Esophagus mucosa (tissue), 1 donor: Measurements from ENCODE around the gene PRKCI. TPM values are rescaled to one million over a fixed set of nuclear protein-coding genes. Genes with fewer than 3 reads are reported as not detected.

Experiments used
- ATAC-seq: fragments of 200-7000 bp; cut with Tn5 transposase; one replicate; pipeline ENCODE4 v1.9.1; 2020
- total RNA-seq: library from RNA; stranded (reverse); gene quantifications from one replicate; pipeline ENCODE4 v1.2.4, GENCODE V29; 2023
- donor health status: DM: yes; HTN: yes; CAD: no.

The PRKCI gene
- total RNA-seq, 1 donor from 2014 or later: 28.5 TPM

GRCh38 chr3:170346481-170347392 is 124.5 kb downstream of the PRKCI start:
- ATAC-seq: no peak

DNA sequence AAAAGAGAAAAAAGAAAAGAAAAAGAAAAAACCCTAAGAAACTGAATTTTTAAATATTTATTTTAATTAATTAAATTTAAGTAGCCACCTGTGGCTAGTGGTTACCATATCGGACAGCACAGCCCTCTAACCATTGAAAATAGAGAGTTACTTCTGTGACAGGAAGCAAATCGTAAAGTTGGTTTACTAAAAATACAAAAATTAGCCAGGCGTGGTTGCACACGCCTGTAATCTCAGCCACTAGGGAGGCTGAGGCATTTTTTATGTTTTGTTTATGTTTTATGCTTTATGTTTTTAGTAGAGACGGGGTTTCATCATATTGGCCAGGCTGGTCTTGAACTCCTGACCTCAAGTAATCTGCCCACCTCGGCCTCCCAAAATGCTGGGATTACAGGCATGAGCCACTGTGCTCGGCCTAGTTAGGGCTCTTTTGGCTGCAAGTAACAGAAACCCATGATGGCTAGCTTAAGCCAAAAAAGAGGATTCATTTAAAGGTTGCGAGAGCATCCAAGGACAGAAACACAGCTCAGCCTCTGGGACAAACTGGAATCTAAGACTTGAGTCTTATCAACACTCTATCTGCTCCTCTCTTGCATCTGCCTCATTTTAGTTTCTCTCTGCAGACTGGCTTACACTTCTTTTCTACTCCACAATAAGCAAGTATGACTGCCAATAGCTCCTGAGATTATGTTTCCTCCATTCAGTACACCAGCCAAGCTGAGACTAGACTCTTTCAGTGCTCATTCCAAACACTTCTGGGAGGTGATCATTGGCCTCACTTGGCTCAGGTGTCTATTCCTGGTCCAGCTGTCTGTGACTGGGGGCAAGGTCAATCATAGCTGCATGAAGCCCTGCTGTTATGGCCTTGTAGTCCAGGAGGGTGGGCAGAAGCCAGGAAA is 128.5 kb downstream of the PRKCI start:
- no peak for ATAC-seq

GRCh38 chr3:170352936-170353335 is 130.7 kb downstream of the PRKCI start:
- no peak for ATAC-seq

GRCh38 chr3:170353485-170353884 is 131.3 kb downstream of the PRKCI start:
- no peak for ATAC-seq

GRCh38 chr3:170354760-170355159 is 132.5 kb downstream of the PRKCI start:
- no peak for ATAC-seq

Other genes with a start within 250 kb of the PRKCI start
- gene GPR160, start 184.4 kb upstream of the PRKCI start, total RNA-seq: 1.4 TPM
- 26.7 TPM for gene PHC3, start 40.7 kb upstream of the PRKCI start, total RNA-seq
- 35.0 TPM for gene SKIL, start 135.3 kb downstream of the PRKCI start, total RNA-seq
- 1.2 TPM for gene CLDN11, start 196.4 kb downstream of the PRKCI start, total RNA-seq